IMR-90 (cell line): ENCODE results near the gene SLCO6A1. TPM values are rescaled to one million over a fixed set of nuclear protein-coding genes. Genes with fewer than 3 reads are reported as not detected.

Source experiments
- ATAC-seq: fragments of 200-7000 bp; cut with Tn5 transposase; 2 replicates; pipeline ENCODE4 v1.9.1; 2020; ENCODE audit warnings: low read depth, mild to moderate bottlenecking, moderate library complexity
- BruUV-seq: library from RNA; stranded (reverse); fragments of 400-500 nt; replicated peaks from 2 replicates; lab custom pipeline; 2021; lab: Mats Ljungman, UMichigan
- CTCF ChIA-PET: fragments of 300-600 bp; formaldehyde crosslinking; extraction: SDS; loops from one replicate; lab custom pipeline; 2021; ENCODE audit warnings: antibody characterized with exemption; lab: Yijun Ruan, JAX
- POLR2A ChIA-PET: fragments of 300-600 bp; sonication (Branson Sonifier 250); formaldehyde crosslinking; loops from one replicate; lab custom pipeline; 2022; ENCODE audit warnings: antibody characterized with exemption; ENCODE audit not compliant: unreplicated experiment; lab: Charles Lee
- DNase-seq: peaks from one replicate; pipeline ENCODE4 v3.0.0; 2013
- H2AFZ ChIP-seq: replicated peaks from 2 replicates; pipeline ENCODE3; 2013; ENCODE audit warnings: low read length, mild to moderate bottlenecking; ENCODE audit not compliant: poor library complexity
- H2AK5ac ChIP-seq: 2 replicates; pipeline ENCODE4 v1.6.1; 2013; ENCODE audit warnings: low read depth, low read length, inconsistent platforms
- H2AK9ac ChIP-seq: replicated peaks from 2 replicates; pipeline ENCODE3; 2013; ENCODE audit warnings: mild to moderate bottlenecking, low read depth, low read length, moderate library complexity; ENCODE audit not compliant: poor library complexity
- H2BK120ac ChIP-seq: 2 replicates; pipeline ENCODE4 v1.6.1; 2013; ENCODE audit warnings: low read depth, low read length, inconsistent platforms
- H2BK15ac ChIP-seq: 3 replicates; pipeline ENCODE4 v1.6.1; 2013; ENCODE audit warnings: low read depth, low read length, inconsistent platforms
- H2BK20ac ChIP-seq: 2 replicates; pipeline ENCODE4 v1.6.1; 2013; ENCODE audit warnings: low read depth, mild to moderate bottlenecking, inconsistent platforms, low read length, moderate library complexity
- H2BK5ac ChIP-seq: 2 replicates; pipeline ENCODE4 v1.6.1; 2013; ENCODE audit warnings: mild to moderate bottlenecking, low read depth, low read length, inconsistent platforms; ENCODE audit not compliant: poor library complexity, severe bottlenecking
- H3K14ac ChIP-seq: replicated peaks from 2 replicates; pipeline ENCODE4 v1.6.1; 2013; ENCODE audit warnings: low read depth, low read length, inconsistent platforms
- H3K18ac ChIP-seq: 2 replicates; pipeline ENCODE4 v1.6.1; 2013; ENCODE audit warnings: low read depth, low read length, control low read depth
- H3K23ac ChIP-seq: 2 replicates; pipeline ENCODE4 v1.6.1; 2013; ENCODE audit warnings: low read depth, low read length, inconsistent platforms
- H3K27ac ChIP-seq: 2 replicates; pipeline ENCODE4 v1.5.1; 2013; ENCODE audit warnings: mild to moderate bottlenecking, control low read depth, low read length; ENCODE audit not compliant: insufficient read depth
- H3K27me3 ChIP-seq: 2 replicates; pipeline ENCODE4 v1.6.1; 2013; ENCODE audit warnings: low read length; ENCODE audit not compliant: control insufficient read depth, insufficient read depth
- H3K36me3 ChIP-seq: 2 replicates; pipeline ENCODE4 v1.6.1; 2013; ENCODE audit warnings: low read length, mixed read lengths; ENCODE audit not compliant: control insufficient read depth, insufficient read depth
- H3K4ac ChIP-seq: 2 replicates; pipeline ENCODE4 v1.6.1; 2013; ENCODE audit warnings: low read depth, low read length, inconsistent platforms
- H3K4me1 ChIP-seq: 2 replicates; pipeline ENCODE4 v1.6.1; 2013; ENCODE audit warnings: low read length, mixed read lengths; ENCODE audit not compliant: control insufficient read depth, insufficient read depth
- H3K4me2 ChIP-seq: 2 replicates; pipeline ENCODE4 v1.6.1; 2013; ENCODE audit warnings: low read depth, mild to moderate bottlenecking, control low read depth, low read length, moderate library complexity
- H3K4me3 ChIP-seq: 2 replicates; pipeline ENCODE4 v1.5.1; 2013; ENCODE audit warnings: low read depth, mild to moderate bottlenecking, control low read depth, low read length, moderate library complexity; ENCODE audit not compliant: insufficient read depth
- H3K56ac ChIP-seq: 2 replicates; pipeline ENCODE4 v1.6.1; 2013; ENCODE audit warnings: low read length, inconsistent platforms; ENCODE audit not compliant: insufficient read depth; ENCODE audit errors: extremely low read depth
- H3K79me1 ChIP-seq, 2 experiments: 2 replicates each; pipeline ENCODE4 v1.6.1; 2013; ENCODE audit warnings: low read length in 2 of 2, inconsistent platforms in 1 of 2, low read depth in 1 of 2
- H3K9ac ChIP-seq: 2 replicates; pipeline ENCODE4 v1.6.1; 2013; ENCODE audit warnings: low read depth, low read length, control low read depth
- H3K9me1 ChIP-seq: 2 replicates; pipeline ENCODE4 v1.6.1; 2013; ENCODE audit warnings: low read length, inconsistent platforms; ENCODE audit not compliant: insufficient read depth
- H3K9me3 ChIP-seq: 2 replicates; pipeline ENCODE4 v1.6.1; 2013; ENCODE audit warnings: low read length; ENCODE audit not compliant: control insufficient read depth, insufficient read depth
- H4K20me1 ChIP-seq: 2 replicates; pipeline ENCODE4 v1.6.1; 2013; ENCODE audit warnings: low read length, inconsistent platforms; ENCODE audit not compliant: insufficient read depth
- H4K5ac ChIP-seq: 2 replicates; pipeline ENCODE4 v1.6.1; 2013; ENCODE audit warnings: mild to moderate bottlenecking, low read depth, low read length, control low read depth
- H4K8ac ChIP-seq, 2 experiments: 2 replicates each; pipeline ENCODE4 v1.6.1; 2013; ENCODE audit warnings: low read depth in 2 of 2, low read length in 2 of 2, control low read depth in 1 of 2, inconsistent platforms in 1 of 2
- H4K91ac ChIP-seq: 2 replicates; pipeline ENCODE4 v1.6.1; 2013; ENCODE audit warnings: low read depth, low read length, inconsistent platforms; ENCODE audit not compliant: insufficient read depth
- CHD1 ChIP-seq: IDR thresholded peaks from 2 replicates; pipeline ENCODE4 v1.6.1; 2012; ENCODE audit warnings: low read depth, low read length, improper control_type of control experiment
- FOS ChIP-seq: fragments of 150-350 bp; IDR thresholded peaks from 2 replicates; pipeline ENCODE4 v1.6.1; 2016; ENCODE audit warnings: low read depth, low read length
- POLR2A ChIP-seq: IDR thresholded peaks from 2 replicates; pipeline ENCODE4 v1.6.1; 2012; ENCODE audit warnings: mild to moderate bottlenecking, low read depth, low read length
- RCOR1 ChIP-seq: IDR thresholded peaks from 2 replicates; pipeline ENCODE4 v1.6.1; 2012; ENCODE audit warnings: mild to moderate bottlenecking, low read length, improper control_type of control experiment; ENCODE audit not compliant: insufficient replicate concordance
- WGBS, 2 experiments: methylation state at CpG; one replicate each; pipeline versions ENCODE4 v1.1.5 to v1.1.7; 2013; ENCODE audit warnings: missing lambda C conversion rate in 2 of 2; ENCODE audit not compliant: insufficient read length in 1 of 2; ENCODE audit errors: extremely low coverage in 2 of 2; 5-methylcytosine and 5-hydroxymethylcytosine counted together
- dilution Hi-C: fragments of 300-500 bp; cut with HindIII; formaldehyde crosslinking; loops from one replicate; pipeline ENCODE4 v1.14.3; 2018; ENCODE audit warnings: low sequenced_read_pairs; ENCODE audit not compliant: unreplicated experiment
- in situ Hi-C: fragments of 300-500 bp; cut with MboI; formaldehyde crosslinking; loops from 3 replicates; pipeline ENCODE4 v1.14.3; 2019; ENCODE audit warnings: low sequenced_read_pairs, inconsistent platforms, mixed read lengths
- intact Hi-C: fragments of 100-400 bp; cut with micrococcal nuclease; formaldehyde crosslinking; loops from 2 replicates; pipeline ENCODE4 v1.10.0; 2022
- polyA plus RNA-seq, 3 experiments: library from polyadenylated mRNA; depleted of rRNA; stranded (reverse); fragments of >200 nt; gene quantifications; 2 replicates each; pipeline ENCODE4 v1.2.3, GENCODE V29; 2012; ENCODE audit warnings: low replicate concordance in 1 of 3
- total RNA-seq: library from RNA; depleted of rRNA; stranded (reverse); fragments of >200 nt; gene quantifications from 2 replicates; pipeline ENCODE4 v1.2.3, GENCODE V29; 2012

SLCO6A1 gene
- total and polyA plus RNA-seq, 2 of the 4 experiments (the other 2 are of a cell fraction), result not detected

GRCh38 chr5:102532123-102532522 is 33.3 kb upstream of the SLCO6A1 start:
- no peak overlapping the region for H3K14ac ChIP-seq
- WGBS, 2 experiments, result no CpG with 5 or more reads among the region's 4 CpGs
- H3K27me3 ChIP-seq, result no peaks in the 10 kb centered on the region
- H2AK9ac ChIP-seq, result no peak overlapping the region
- no peaks in the 10 kb centered on the region for H3K79me1 ChIP-seq
- H3K4me3 ChIP-seq, result no peak overlapping the region
- ATAC-seq (no peak), DNase-seq (no peak)
- in situ Hi-C loops, result no loop called here
- H4K20me1 ChIP-seq, result no peaks in the 10 kb centered on the region
- H4K91ac ChIP-seq, result no peak overlapping the region
- H3K4me1 ChIP-seq, result no peaks in the 10 kb centered on the region
- CTCF ChIA-PET, result no interaction called here
- no peak overlapping the region for H4K8ac ChIP-seq
- H3K9me1 ChIP-seq, result no peaks in the 10 kb centered on the region
- H2AFZ ChIP-seq, result no peak overlapping the region
- intact Hi-C loops, result loop anchor here (10.0 kb wide), 1 partner anchor 943 kb away; no protein-coding TSS in a partner anchor
- dilution Hi-C loops, result no loop called here
- no peak overlapping the region for H3K4me2 ChIP-seq
- H3K36me3 ChIP-seq, result no peaks in the 10 kb centered on the region
- H2BK15ac ChIP-seq, result no peak overlapping the region
- no peak overlapping the region for H4K5ac ChIP-seq
- H3K9me3 ChIP-seq, result no peaks in the 10 kb centered on the region
- H3K27ac ChIP-seq, result no peak overlapping the region
- TF ChIP-seq POLR2A (no peak), FOS (no peak), CHD1 (no peak), RCOR1 (no peak)
- no peak overlapping the region for H3K4ac ChIP-seq
- no peak overlapping the region for H3K18ac ChIP-seq
- no peak overlapping the region for H3K56ac ChIP-seq
- H2BK120ac ChIP-seq, result no peak overlapping the region
- H2AK5ac ChIP-seq, result no peak overlapping the region
- no peak overlapping the region for H2BK5ac ChIP-seq
- no peak overlapping the region for H3K9ac ChIP-seq
- POLR2A ChIA-PET, result no interaction called here
- BruUV-seq, result no TSS peak
- H3K23ac ChIP-seq, result no peak overlapping the region
- H2BK20ac ChIP-seq, result no peak overlapping the region
